HG02763 (cell line): ENCODE data around the gene LSM2.

ENCODE experiments used
- ATAC-seq: cut with Tn5 transposase; IDR thresholded peaks from one replicate; pipeline ENCODE4 v1.9.1; 2021; ENCODE audit warnings: mild to moderate bottlenecking, moderate library complexity; ENCODE audit not compliant: unreplicated experiment

LSM2 gene

GRCh38 chr6:31777667-31778050 is 29.1 kb downstream of the LSM2 start:
- no peak for ATAC-seq

GRCh38 chr6:31776989-31777666 is 29.6 kb downstream of the LSM2 start, which contains the start of gene VWA7:
VWA7 (minus strand) TSS chr6:31777328; CDS start chr6:31776779, 549 bp downstream.
- ATAC-seq: peak; percentile 66

- ATAC-seq: no peak
Measured at GRCh38 chr6:31776485-31776988, 30.2 kb downstream of the LSM2 start.

- no peak for ATAC-seq
Measured at GRCh38 chr6:31775633-31776484, 30.9 kb downstream of the LSM2 start.

GRCh38 chr6:31775184-31775583 is 31.6 kb downstream of the LSM2 start:
- ATAC-seq: no peak

- no peak for ATAC-seq
Measured at GRCh38 chr6:31771992-31772358, 34.8 kb downstream of the LSM2 start.

GRCh38 chr6:31770860-31771259 is 35.9 kb downstream of the LSM2 start:
- no peak for ATAC-seq

GRCh38 chr6:31769684-31770371 is 36.9 kb downstream of the LSM2 start:
- peak; percentile 53 for ATAC-seq

- ATAC-seq: no peak
Measured at GRCh38 chr6:31768363-31769257, 38.2 kb downstream of the LSM2 start.

- no peak for ATAC-seq
Measured at GRCh38 chr6:31767096-31767645, 39.6 kb downstream of the LSM2 start.

- no peak for ATAC-seq
Measured at GRCh38 chr6:31765910-31766794, 40.6 kb downstream of the LSM2 start.

GRCh38 chr6:31765559-31765909 is 41.2 kb downstream of the LSM2 start:
- ATAC-seq: no peak

GRCh38 chr6:31764198-31764597 is 42.6 kb downstream of the LSM2 start:
- ATAC-seq: no peak

- ATAC-seq: no peak
Measured at GRCh38 chr6:31763619-31763940, 43.2 kb downstream of the LSM2 start.

- no peak for ATAC-seq
Measured at GRCh38 chr6:31762878-31763618, 43.7 kb downstream of the LSM2 start.

GRCh38 chr6:31762356-31762755 is 44.4 kb downstream of the LSM2 start, which contains the start of gene SAPCD1:
SAPCD1 (plus strand) TSS chr6:31762656; CDS start chr6:31763055, 399 bp downstream.
- ATAC-seq: no peak

GRCh38 chr6:31761343-31761742 is 45.4 kb downstream of the LSM2 start:
- ATAC-seq: no peak

- no peak for ATAC-seq
Measured at GRCh38 chr6:31760790-31761189, 46.0 kb downstream of the LSM2 start.

GRCh38 chr6:31758281-31758680 is 48.5 kb downstream of the LSM2 start:
- ATAC-seq: no peak
